ENCODE measurements around the gene CRLF3. TPM values are rescaled to one million over a fixed set of nuclear protein-coding genes. Genes with fewer than 3 reads are reported as not detected.

CRLF3 gene
- polyA plus RNA-seq (2013, experiment 1 of 2): 11.2 TPM
- 11.6 TPM for polyA plus RNA-seq (2013, experiment 2 of 2)

DNA sequence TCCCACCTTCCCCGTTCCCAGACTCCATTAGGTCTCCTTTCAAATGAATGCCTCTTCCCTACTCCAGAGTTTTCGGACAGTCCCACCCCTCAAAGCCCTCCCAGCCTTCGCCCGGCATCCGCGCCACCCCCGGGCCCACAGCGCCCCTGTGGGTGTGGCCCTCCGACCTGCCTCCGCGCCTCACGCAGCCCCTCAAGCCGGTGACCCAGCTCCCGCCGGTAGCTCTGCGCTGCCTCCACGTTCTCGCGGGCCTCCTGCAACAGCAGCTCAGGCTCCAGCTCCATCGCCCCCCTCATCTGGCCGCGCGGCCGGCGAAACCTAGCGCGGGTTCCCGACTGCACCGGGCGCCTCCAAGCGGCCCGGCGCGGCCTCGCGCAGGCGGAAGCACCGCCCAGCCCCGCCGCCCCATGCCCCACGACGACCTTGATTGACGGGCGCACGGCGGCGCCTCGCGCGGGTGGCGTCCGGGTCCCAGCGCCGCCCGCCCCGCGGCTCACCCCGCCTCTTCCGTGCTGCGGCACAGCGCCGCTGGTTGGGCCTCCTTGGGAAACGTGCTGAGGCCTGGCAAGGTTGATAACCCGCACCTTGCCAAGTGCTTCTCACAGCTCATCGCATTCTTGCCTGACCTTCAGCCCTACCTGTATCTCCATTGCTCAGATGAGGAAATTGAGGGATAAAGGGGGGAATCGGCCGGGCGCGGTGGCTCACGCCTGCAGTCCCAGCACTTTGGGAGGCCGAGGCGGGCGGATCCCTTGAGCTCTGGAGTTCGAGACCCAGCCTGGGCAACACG lies at the start of gene CRLF3:
CRLF3 (minus strand) TSS at position 337 of the 790 bp plus-strand sequence; CDS start at position 296, 41 bp downstream.
- Histone ChIP-seq H3K4me1 (ENCODE audit: control insufficient read depth, insufficient read depth, low read length, poor library complexity, severe bottlenecking) (peaks cover 7% of the 10 kb centered on the region), H3K27ac (ENCODE audit: low read depth, low read length, severe bottlenecking) (peak within 1 kb of the TSS; percentile 74), H3K36me3 (ENCODE audit: control insufficient read depth, insufficient read depth, low read length) (peaks cover 9% of the 10 kb centered on the region), H3K4me3 (ENCODE audit: extremely low read depth, insufficient read depth, low read length, poor library complexity, severe bottlenecking) (peak within 1 kb of the TSS; percentile 91), H3K9me3 (ENCODE audit: control insufficient read depth, low read length) (no peaks in the 10 kb centered on the region)
- 8 to 10% methylated on average over 27 to 47 of the region's 75 CpGs for WGBS, 2 experiments (ENCODE audit: insufficient coverage in 2 of 2)

- H3K4me1 ChIP-seq (ENCODE audit: control insufficient read depth, insufficient read depth, low read length, poor library complexity, severe bottlenecking): no peaks in the 10 kb centered on the region
- peaks cover 66% of the 10 kb centered on the region for H3K36me3 ChIP-seq (ENCODE audit: control insufficient read depth, insufficient read depth, low read length)
Observed at GRCh38 chr17:30869005-30869404, 44.5 kb upstream of the CRLF3 start.

GRCh38 chr17:30864636-30865035 lies 40.1 kb upstream of the CRLF3 start:
- no peaks in the 10 kb centered on the region for H3K9me3 ChIP-seq (ENCODE audit: control insufficient read depth, low read length)
- H3K36me3 ChIP-seq (ENCODE audit: control insufficient read depth, insufficient read depth, low read length): peaks cover 69% of the 10 kb centered on the region
- H3K4me1 ChIP-seq (ENCODE audit: control insufficient read depth, insufficient read depth, low read length, poor library complexity, severe bottlenecking): no peaks in the 10 kb centered on the region
- H3K27ac ChIP-seq (ENCODE audit: low read depth, low read length, severe bottlenecking): no peak overlapping the region
- no CpG with 5 or more reads among the region's 1 CpG for WGBS, 2 experiments (ENCODE audit: insufficient coverage in 2 of 2)
- H3K4me3 ChIP-seq (ENCODE audit: extremely low read depth, insufficient read depth, low read length, poor library complexity, severe bottlenecking): no peak overlapping the region

More at GRCh38 chr17:30869005-30869404, 44.5 kb upstream of the CRLF3 start:
- 89 to 100% methylated on average over 4 to 6 of the region's 6 CpGs for WGBS, 2 experiments (ENCODE audit: insufficient coverage in 2 of 2)
- no peak overlapping the region for H3K27ac ChIP-seq (ENCODE audit: low read depth, low read length, severe bottlenecking)
- no peaks in the 10 kb centered on the region for H3K9me3 ChIP-seq (ENCODE audit: control insufficient read depth, low read length)
- H3K4me3 ChIP-seq (ENCODE audit: extremely low read depth, insufficient read depth, low read length, poor library complexity, severe bottlenecking): no peak overlapping the region

DNA sequence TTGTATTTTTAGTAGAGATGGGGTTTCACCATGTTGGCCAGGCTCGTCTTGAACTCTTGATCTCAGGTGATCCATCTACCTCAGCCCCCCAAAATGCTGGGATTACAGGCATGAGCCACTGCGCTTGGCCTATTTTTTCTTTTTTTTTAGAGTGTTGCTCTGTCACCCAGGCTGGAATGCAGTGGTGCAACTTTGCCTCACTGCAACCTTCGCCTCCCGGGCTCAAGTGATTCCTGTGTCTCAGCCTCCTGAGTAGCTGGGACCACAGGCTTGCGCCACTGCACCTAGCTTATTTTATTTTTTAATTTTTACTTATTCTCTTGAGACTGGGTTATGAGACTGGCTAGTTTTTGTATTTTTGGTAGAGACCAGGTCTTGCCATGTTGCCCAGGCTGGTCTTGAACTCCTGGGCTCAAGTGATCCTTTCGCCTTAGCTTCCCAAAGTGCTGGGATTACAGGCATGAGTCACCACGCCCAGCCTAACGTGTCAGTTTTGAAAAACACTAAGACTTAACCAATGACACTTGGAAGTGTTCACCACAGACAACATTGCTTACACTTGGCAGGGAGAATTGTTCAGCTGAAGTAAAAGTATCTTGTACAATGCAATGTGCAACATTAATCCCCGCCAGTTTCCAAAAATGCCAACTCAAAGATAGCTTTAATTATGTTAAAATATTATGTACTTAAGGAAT lies 34.2 kb upstream of the CRLF3 start:
- H3K4me3 ChIP-seq (ENCODE audit: extremely low read depth, insufficient read depth, low read length, poor library complexity, severe bottlenecking): no peak overlapping the region
- no peaks in the 10 kb centered on the region for H3K9me3 ChIP-seq (ENCODE audit: control insufficient read depth, low read length)
- H3K27ac ChIP-seq (ENCODE audit: low read depth, low read length, severe bottlenecking): no peak overlapping the region
- 83 to 96% methylated on average over 4 to 5 of the region's 9 CpGs for WGBS, 2 experiments (ENCODE audit: insufficient coverage in 2 of 2)
- H3K4me1 ChIP-seq (ENCODE audit: control insufficient read depth, insufficient read depth, low read length, poor library complexity, severe bottlenecking): no peaks in the 10 kb centered on the region
- peaks cover 85% of the 10 kb centered on the region for H3K36me3 ChIP-seq (ENCODE audit: control insufficient read depth, insufficient read depth, low read length)

GRCh38 chr17:30854146-30854545 lies 29.7 kb upstream of the CRLF3 start:
- Histone ChIP-seq H3K27ac (ENCODE audit: low read depth, low read length, severe bottlenecking) (no peak overlapping the region), H3K36me3 (ENCODE audit: control insufficient read depth, insufficient read depth, low read length) (peaks cover 74% of the 10 kb centered on the region), H3K4me3 (ENCODE audit: extremely low read depth, insufficient read depth, low read length, poor library complexity, severe bottlenecking) (no peak overlapping the region), H3K9me3 (ENCODE audit: control insufficient read depth, low read length) (no peaks in the 10 kb centered on the region), H3K4me1 (ENCODE audit: control insufficient read depth, insufficient read depth, low read length, poor library complexity, severe bottlenecking) (no peaks in the 10 kb centered on the region)
- 85 to 100% methylated on average over 2 to 3 of the region's 3 CpGs for WGBS, 2 experiments (ENCODE audit: insufficient coverage in 2 of 2)

DNA sequence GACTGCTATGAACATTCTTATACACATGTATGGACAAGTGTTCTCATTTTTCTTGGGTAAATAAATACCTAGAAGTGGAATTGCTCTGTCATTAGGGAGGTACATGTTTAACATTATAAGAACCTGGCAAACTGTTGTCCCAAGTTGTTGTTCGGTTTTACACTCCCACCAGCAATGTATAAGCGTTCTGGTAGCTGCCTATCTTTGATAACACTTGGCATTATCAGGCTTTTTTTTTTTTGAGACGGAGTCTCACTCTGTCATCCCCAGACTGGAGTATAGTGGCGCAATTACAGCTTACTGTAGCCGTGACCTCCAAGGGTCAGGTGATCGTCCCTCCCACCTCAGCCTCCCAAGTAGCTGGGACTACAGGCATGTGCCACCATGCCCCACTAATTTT lies 23.5 kb upstream of the CRLF3 start:
- Histone ChIP-seq H3K9me3 (ENCODE audit: control insufficient read depth, low read length) (no peaks in the 10 kb centered on the region), H3K4me1 (ENCODE audit: control insufficient read depth, insufficient read depth, low read length, poor library complexity, severe bottlenecking) (no peaks in the 10 kb centered on the region), H3K4me3 (ENCODE audit: extremely low read depth, insufficient read depth, low read length, poor library complexity, severe bottlenecking) (no peak overlapping the region), H3K36me3 (ENCODE audit: control insufficient read depth, insufficient read depth, low read length) (peaks cover 69% of the 10 kb centered on the region), H3K27ac (ENCODE audit: low read depth, low read length, severe bottlenecking) (no peak overlapping the region)
- 96 to 98% methylated on average over 4 to 6 of the region's 6 CpGs for WGBS, 2 experiments (ENCODE audit: insufficient coverage in 2 of 2)

DNA sequence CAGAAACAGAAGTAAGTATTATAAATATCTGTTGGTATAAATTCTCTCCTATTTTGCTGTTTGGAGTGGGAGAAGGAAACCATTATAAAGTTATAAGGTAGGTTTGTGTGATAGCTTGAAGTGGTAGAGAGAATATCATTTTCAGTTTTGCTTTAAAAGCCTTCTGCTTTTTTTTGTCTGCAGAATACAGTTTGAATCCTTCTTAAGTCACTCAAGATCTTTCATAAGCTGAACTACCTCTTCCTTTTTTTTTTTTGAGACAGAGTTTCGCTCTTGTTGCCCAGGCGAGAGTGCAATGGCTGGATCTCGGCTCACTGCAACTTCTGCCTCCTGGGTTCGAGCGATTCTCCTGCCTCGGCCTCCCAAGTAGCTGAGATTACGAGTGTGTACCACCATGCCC lies 16.3 kb upstream of the CRLF3 start:
- Histone ChIP-seq H3K27ac (ENCODE audit: low read depth, low read length, severe bottlenecking) (no peak overlapping the region), H3K36me3 (ENCODE audit: control insufficient read depth, insufficient read depth, low read length) (peaks cover 84% of the 10 kb centered on the region), H3K4me3 (ENCODE audit: extremely low read depth, insufficient read depth, low read length, poor library complexity, severe bottlenecking) (no peak overlapping the region), H3K4me1 (ENCODE audit: control insufficient read depth, insufficient read depth, low read length, poor library complexity, severe bottlenecking) (no peaks in the 10 kb centered on the region), H3K9me3 (ENCODE audit: control insufficient read depth, low read length) (no peaks in the 10 kb centered on the region)
- 93 to 98% methylated on average over 6 to 7 of the region's 7 CpGs for WGBS, 2 experiments (ENCODE audit: insufficient coverage in 2 of 2)

DNA sequence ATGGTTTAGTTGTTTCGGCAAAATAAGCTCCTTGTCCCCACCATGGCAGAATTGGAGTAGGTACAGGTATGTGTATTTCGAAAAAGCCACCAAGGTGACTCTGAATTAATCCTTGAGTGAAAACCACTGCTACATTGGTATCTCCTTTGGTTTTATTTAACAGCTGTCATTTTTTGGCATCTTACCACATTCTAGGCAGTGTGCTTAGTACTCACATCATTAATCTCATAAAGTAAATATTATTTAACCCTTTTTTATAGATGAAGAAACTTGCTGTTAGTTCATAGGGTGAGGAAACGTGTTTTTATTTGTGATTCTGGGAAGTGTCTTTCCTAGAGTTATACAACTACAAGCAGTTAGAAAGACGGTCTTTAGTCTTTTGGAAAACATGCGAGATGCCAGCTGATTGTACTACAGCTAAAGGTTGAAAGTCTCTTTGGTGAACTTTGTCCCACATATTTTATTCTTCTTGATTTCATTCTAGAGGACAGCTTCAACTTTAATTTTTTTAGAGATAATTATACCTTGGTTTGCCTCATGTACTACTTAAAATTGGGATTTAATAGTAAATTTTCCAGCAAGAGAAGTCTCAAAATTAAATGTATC lies 13.8 kb upstream of the CRLF3 start:
- Histone ChIP-seq H3K9me3 (ENCODE audit: control insufficient read depth, low read length) (no peaks in the 10 kb centered on the region), H3K36me3 (ENCODE audit: control insufficient read depth, insufficient read depth, low read length) (peaks cover 73% of the 10 kb centered on the region)
- WGBS, 2 experiments (ENCODE audit: insufficient coverage in 2 of 2): 95 to 100% methylated on average over 1 to 4 of the region's 5 CpGs

GRCh38 chr17:30832438-30833124 lies 8.1 kb upstream of the CRLF3 start:
- no peaks in the 10 kb centered on the region for H3K9me3 ChIP-seq (ENCODE audit: control insufficient read depth, low read length)
- H3K36me3 ChIP-seq (ENCODE audit: control insufficient read depth, insufficient read depth, low read length): peaks cover 24% of the 10 kb centered on the region
- WGBS, 2 experiments (ENCODE audit: insufficient coverage in 2 of 2): 2 to 5% methylated on average over 13 to 14 of the region's 15 CpGs
- H3K27ac ChIP-seq (ENCODE audit: low read depth, low read length, severe bottlenecking): peak overlapping the region; percentile 76
- peaks cover 6% of the 10 kb centered on the region for H3K4me1 ChIP-seq (ENCODE audit: control insufficient read depth, insufficient read depth, low read length, poor library complexity, severe bottlenecking)
- H3K4me3 ChIP-seq (ENCODE audit: extremely low read depth, insufficient read depth, low read length, poor library complexity, severe bottlenecking): peak overlapping the region; percentile 83

More for the DNA sequence above, 13.8 kb upstream of the CRLF3 start:
- no peak overlapping the region for H3K27ac ChIP-seq (ENCODE audit: low read depth, low read length, severe bottlenecking)
- H3K4me1 ChIP-seq (ENCODE audit: control insufficient read depth, insufficient read depth, low read length, poor library complexity, severe bottlenecking): no peaks in the 10 kb centered on the region
- H3K4me3 ChIP-seq (ENCODE audit: extremely low read depth, insufficient read depth, low read length, poor library complexity, severe bottlenecking): no peak overlapping the region

- Histone ChIP-seq H3K4me1 (ENCODE audit: control insufficient read depth, insufficient read depth, low read length, poor library complexity, severe bottlenecking) (peaks cover 6% of the 10 kb centered on the region), H3K4me3 (ENCODE audit: extremely low read depth, insufficient read depth, low read length, poor library complexity, severe bottlenecking) (peak within 1 kb of the TSS; percentile 83), H3K9me3 (ENCODE audit: control insufficient read depth, low read length) (no peaks in the 10 kb centered on the region), H3K36me3 (ENCODE audit: control insufficient read depth, insufficient read depth, low read length) (peaks cover 20% of the 10 kb centered on the region), H3K27ac (ENCODE audit: low read depth, low read length, severe bottlenecking) (peak within 1 kb of the TSS; percentile 76)
- WGBS, 2 experiments (ENCODE audit: insufficient coverage in 2 of 2): 0 to 1% methylated on average over 55 to 56 of the region's 59 CpGs
Observed at GRCh38 chr17:30831663-30832437, 7.4 kb upstream of the CRLF3 start, which contains the start of gene ATAD5. Gene ATAD5, plus strand, starts transcription at chr17:30831966. Its CDS starts 382 bp downstream, at chr17:30832348.

All from mesodermal cell (in vitro differentiated cells).